RWPE1 (cell line): Measurements from ENCODE around the gene EMC7.
A peak's percentile ranks its signal among the peaks of the same experiment; 100 is the strongest.

ENCODE experiments used
- CTCF ChIA-PET: fragments of 350-600 bp; sonication (Branson Sonifier 250); formaldehyde crosslinking; extraction: SDS; loops from one replicate; lab custom pipeline; 2021; lab: Yijun Ruan, JAX
- POLR2A ChIA-PET: fragments of 400-600 bp; formaldehyde crosslinking; extraction: SDS; loops from one replicate; lab custom pipeline; 2020; ENCODE audit warnings: antibody characterized with exemption; ENCODE audit not compliant: low non-redundant PET; lab: Yijun Ruan, JAX
- DNase-seq: peaks from one replicate; pipeline ENCODE4 v3.0.0; 2012; ENCODE audit warnings: low spot score
- H3K27ac ChIP-seq: fragments of 450-650 bp; 2 replicates; pipeline ENCODE4 v1.5.1; 2017
- TF ChIP-seq, protein P1 (sequence below): fragments of 450-650 bp; conservative IDR thresholded peaks from 2 replicates; pipeline ENCODE4 v1.5.1; 2017; ENCODE audit warnings: low read depth, mild to moderate bottlenecking

Gene EMC7

DNA sequence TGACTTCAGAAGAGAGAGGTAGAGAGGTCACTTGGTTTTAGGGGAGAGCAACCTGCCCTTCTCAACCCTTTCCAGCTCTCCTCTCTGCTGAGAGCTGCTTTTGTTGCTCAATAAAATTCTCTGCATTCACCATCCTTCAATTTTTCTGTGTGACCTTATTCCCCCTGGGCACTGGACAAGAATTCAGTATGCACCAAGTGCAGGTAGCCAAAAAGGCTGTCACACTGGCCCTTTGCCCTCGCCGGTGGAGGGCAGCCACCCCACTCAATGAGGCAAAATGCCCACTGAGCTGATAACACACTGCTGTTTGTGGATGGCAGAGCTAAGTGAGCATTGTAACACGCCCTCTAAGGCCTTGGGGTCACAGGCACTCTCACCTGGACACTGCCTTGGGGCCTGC, 13.1 kb upstream of the EMC7 start:
- ChIA-PET CTCF (interaction anchor here (0.7 kb wide), 1 partner anchor 1092 kb away, joined by 3 read pairs; no protein-coding TSS in a partner anchor), POLR2A (interaction anchor here (0.6 kb wide), 1 partner anchor 223 kb away, joined by 3 read pairs; the partner anchor contains the start of gene SLC12A6)
- DNase-seq, result no peak
- TF ChIP-seq, protein P1, sequence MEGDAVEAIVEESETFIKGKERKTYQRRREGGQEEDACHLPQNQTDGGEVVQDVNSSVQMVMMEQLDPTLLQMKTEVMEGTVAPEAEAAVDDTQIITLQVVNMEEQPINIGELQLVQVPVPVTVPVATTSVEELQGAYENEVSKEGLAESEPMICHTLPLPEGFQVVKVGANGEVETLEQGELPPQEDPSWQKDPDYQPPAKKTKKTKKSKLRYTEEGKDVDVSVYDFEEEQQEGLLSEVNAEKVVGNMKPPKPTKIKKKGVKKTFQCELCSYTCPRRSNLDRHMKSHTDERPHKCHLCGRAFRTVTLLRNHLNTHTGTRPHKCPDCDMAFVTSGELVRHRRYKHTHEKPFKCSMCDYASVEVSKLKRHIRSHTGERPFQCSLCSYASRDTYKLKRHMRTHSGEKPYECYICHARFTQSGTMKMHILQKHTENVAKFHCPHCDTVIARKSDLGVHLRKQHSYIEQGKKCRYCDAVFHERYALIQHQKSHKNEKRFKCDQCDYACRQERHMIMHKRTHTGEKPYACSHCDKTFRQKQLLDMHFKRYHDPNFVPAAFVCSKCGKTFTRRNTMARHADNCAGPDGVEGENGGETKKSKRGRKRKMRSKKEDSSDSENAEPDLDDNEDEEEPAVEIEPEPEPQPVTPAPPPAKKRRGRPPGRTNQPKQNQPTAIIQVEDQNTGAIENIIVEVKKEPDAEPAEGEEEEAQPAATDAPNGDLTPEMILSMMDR, result no peak
- H3K27ac ChIP-seq, result no peak overlapping the region

DNA sequence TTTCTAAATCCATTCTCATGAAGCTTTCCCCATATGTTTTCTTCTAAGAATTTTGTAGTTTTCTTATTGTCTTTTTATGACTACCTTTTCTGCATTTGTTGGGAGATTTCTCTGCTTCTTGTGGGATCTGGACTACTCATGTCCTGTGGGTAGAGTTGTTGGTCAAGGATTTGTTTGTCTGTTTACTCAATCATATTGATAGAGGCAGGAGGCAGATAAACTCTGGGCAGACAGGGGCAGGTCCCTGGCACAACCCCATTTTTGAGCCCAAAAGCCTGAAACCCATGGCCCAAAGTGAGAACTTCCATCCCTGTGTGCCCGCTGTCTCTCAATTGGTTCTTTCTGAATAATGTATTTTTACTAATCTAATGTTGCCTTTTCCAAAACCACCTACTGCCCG, 12.6 kb upstream of the EMC7 start:
- ChIA-PET POLR2A (interaction anchor here (0.6 kb wide), 1 partner anchor 223 kb away, joined by 3 read pairs; the partner anchor contains the start of gene SLC12A6), CTCF (interaction anchor here (0.7 to 1.2 kb wide), 2 partner anchors 253 to 1091 kb away, joined by 3 read pairs; partner anchors contain the start of gene LPCAT4)
- TF ChIP-seq, protein P1, result no peak

DNA sequence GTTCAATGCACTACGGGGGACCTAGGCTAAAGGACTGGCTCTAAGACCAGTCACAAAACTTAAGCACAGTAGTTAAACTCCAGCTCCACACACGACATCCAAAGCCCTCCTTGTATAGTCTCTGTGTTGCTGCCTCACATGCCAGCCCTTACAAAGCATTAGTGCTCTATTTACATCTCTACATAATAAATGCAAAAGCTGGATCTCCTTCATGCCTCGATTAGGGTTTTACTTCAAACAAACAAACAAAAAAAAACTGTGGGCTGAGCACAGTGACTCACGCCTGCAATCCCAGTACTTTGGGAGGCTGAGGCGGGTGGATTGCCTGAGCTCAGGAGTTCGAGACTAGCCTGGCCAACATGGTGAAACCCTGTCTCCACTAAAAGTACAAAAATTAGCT, 9.8 kb upstream of the EMC7 start:
- H3K27ac ChIP-seq, result no peak overlapping the region
- ChIA-PET CTCF (interaction anchor here (0.6 to 0.9 kb wide), 3 partner anchors 50 to 262 kb away, joined by 3 to 4 read pairs (median 3); no protein-coding TSS in a partner anchor), POLR2A (no interaction called here)
- TF ChIP-seq, protein P1, result no peak
- no peak for DNase-seq

More for the DNA sequence above, 12.6 kb upstream of the EMC7 start:
- no peak overlapping the region for H3K27ac ChIP-seq
- no peak for DNase-seq

DNA sequence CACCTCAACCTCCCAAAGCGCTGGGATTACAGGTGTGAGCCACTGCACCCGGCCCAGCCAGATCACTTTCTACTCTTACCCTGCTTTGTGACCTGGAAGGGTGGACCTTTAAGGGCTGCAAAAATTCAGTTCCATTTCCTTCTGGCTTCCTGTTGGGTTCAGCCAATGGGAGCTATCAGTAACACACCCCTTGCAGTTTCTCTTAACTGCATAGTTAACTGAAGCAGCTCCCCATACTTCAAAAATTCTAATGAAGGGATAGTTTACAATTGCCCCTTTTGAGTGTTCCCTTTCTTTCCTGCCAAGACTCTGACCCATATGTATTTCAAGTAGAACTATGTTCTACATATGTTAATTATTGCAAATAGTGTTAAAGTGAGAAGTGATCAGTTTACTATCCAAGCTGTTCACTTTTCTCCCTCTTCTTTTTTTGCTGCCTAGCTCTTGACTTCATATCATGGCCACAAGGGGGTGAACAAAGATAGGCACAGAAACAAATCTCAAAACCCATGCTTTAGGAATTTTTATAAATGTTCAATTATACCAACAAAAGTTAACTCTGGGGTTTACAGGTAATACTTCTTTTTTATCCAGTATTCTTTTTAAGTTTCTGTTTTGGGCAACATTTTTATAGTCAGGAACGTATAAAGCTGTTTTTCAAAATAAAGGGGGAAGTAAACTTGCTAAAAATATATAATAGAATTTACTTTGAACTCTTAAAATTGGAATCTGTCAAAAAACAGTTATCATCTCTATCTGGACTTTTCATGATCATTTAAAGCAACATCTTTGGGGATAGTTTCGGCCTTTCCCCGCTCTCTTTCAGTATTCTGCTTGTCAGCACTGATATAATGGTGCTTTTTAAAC, 8.4 kb upstream of the EMC7 start:
- POLR2A ChIA-PET, result interaction anchor here (0.6 to 1.0 kb wide), 3 partner anchors 99 to 260 kb away, joined by 3 to 10 read pairs (median 4); no protein-coding TSS in a partner anchor
- TF ChIP-seq, protein P1, result peak; percentile 90
- CTCF ChIA-PET, result interaction anchor here (0.5 to 1.4 kb wide), 8 partner anchors 9 to 265 kb away, joined by 3 to 8 read pairs (median 4); partner anchors contain the start of gene KATNBL1
- H3K27ac ChIP-seq, result no peak overlapping the region
- peak; percentile 51 for DNase-seq

DNA sequence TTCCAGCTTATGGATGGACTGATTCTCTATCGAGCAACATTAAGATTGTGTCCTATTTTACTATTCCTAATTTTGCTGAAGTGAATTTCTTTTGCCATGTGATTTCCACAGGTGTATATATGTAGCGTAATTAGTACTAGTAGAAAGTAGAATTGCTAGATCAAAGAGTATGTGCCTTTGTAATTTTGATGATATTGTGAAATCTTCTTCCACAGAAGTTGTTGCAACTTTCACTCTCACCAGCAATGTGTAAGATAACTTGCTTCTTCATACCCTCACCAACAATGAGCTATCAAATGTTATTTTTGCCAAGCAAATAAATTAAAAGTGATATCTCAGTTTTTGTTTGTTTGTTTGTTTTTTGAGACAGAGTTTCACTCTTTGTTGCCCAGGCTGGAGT, 5.7 kb upstream of the EMC7 start:
- no peak overlapping the region for H3K27ac ChIP-seq
- POLR2A ChIA-PET, result no interaction called here
- TF ChIP-seq, protein P1, result no peak
- CTCF ChIA-PET, result no interaction called here
- DNase-seq, result no peak

DNA sequence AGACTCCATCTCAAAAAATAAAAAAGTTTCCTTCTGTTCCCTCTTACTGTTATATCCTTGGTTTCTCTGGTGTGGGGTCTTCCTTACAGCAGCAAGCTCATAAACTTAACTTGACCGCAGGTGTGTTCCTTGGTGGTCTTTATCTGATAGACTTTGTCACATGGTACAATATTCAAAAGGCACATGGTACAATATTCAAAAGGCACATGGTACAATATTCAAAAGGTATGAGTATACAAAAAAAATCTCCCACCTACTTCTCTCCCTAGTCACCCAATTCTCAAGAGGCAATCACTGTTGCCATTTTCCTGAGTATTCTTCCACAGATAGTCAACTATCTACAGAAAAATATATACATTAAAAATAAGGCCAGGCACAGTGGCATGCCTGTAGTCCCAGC, 4.8 kb upstream of the EMC7 start:
- POLR2A ChIA-PET, result no interaction called here
- DNase-seq, result no peak
- TF ChIP-seq, protein P1, result no peak
- no peak overlapping the region for H3K27ac ChIP-seq
- CTCF ChIA-PET, result no interaction called here
